Heart left ventricle (tissue), 16 donors: ENCODE data around the gene ADCY3. TPM values are rescaled to one million over a fixed set of nuclear protein-coding genes. Genes with fewer than 3 reads are reported as not detected.

Source experiments
- ATAC-seq, 4 donors: fragments of 200-7000 bp; cut with Tn5 transposase; one replicate each; pipeline ENCODE4 v1.9.1; 2020 to 2022; ENCODE audit warnings: moderate library complexity in 4 of 4, mild to moderate bottlenecking in 3 of 4, moderate number of reproducible peaks in 1 of 4
- DNase-seq, 5 donors: peaks; one replicate each; pipeline ENCODE4 v3.0.0-alpha.2; 2020
- H3K27ac ChIP-seq, 12 donors: fragments of 200-600 bp; sonication (generic) in 4 of 12; one replicate each; pipeline versions ENCODE4 v1.5.0 to v1.8.0; 2016 to 2022; ENCODE audit warnings: mild to moderate bottlenecking in 2 of 12
- H3K27me3 ChIP-seq, 9 donors: fragments of 200-600 bp; sonication (generic) in 2 of 9; one replicate each; pipeline versions ENCODE4 v1.5.1 to v1.8.0; 2016 to 2022; ENCODE audit warnings: mild to moderate bottlenecking in 3 of 9
- H3K36me3 ChIP-seq, 9 donors: fragments of 200-600 bp; sonication (generic) in 2 of 9; one replicate each; pipeline versions ENCODE4 v1.5.0 to v1.8.0; 2018 to 2022; ENCODE audit warnings: mild to moderate bottlenecking in 2 of 9
- H3K4me1 ChIP-seq, 12 donors: fragments of 200-600 bp; sonication (generic) in 4 of 12; one replicate each; pipeline versions ENCODE4 v1.5.0 to v1.8.0; 2016 to 2022; ENCODE audit warnings: mild to moderate bottlenecking in 3 of 12
- H3K4me3 ChIP-seq, 12 donors: fragments of 200-600 bp; sonication (generic) in 4 of 12; one replicate each; pipeline versions ENCODE4 v1.5.0 to v1.8.0; 2017 to 2022; ENCODE audit warnings: mild to moderate bottlenecking in 9 of 12, moderate library complexity in 4 of 12
- H3K9me3 ChIP-seq, 12 donors: fragments of 200-600 bp; sonication (generic) in 4 of 12; one replicate each; pipeline versions ENCODE4 v1.5.0 to v1.8.0; 2016 to 2022; ENCODE audit warnings: mild to moderate bottlenecking in 1 of 12
- CTCF ChIP-seq, 12 donors: fragments of 200-600 bp; sonication (generic) in 4 of 12; IDR thresholded peaks; one replicate each; pipeline versions ENCODE4 v1.5.0 to v1.8.0; 2018 to 2022; ENCODE audit warnings: antibody characterized with exemption in 12 of 12, mild to moderate bottlenecking in 5 of 12
- POLR2A ChIP-seq, 2 donors: fragments of 450-650 bp; IDR thresholded peaks; one replicate each; pipeline ENCODE4 v1.6.1; 2017; ENCODE audit warnings: antibody characterized with exemption in 2 of 2, mild to moderate bottlenecking in 2 of 2, moderate library complexity in 2 of 2
- WGBS, 4 donors: extraction: QIAGEN DNeasy Blood & Tissue Kit in 2 of 4; methylation state at CpG; one replicate each; pipeline versions ENCODE4 v1.1.5 to v1.1.7; 2013 to 2018; 5-methylcytosine and 5-hydroxymethylcytosine counted together
- intact Hi-C, 10 donors: fragments of 100-400 bp; cut with DNase I; formaldehyde crosslinking; loops; one replicate each; pipeline versions ENCODE4 v1.11.1 to v1.14.2; 2022
- polyA plus RNA-seq, 2 donors: library from polyadenylated mRNA; stranded (reverse); fragments of 200-250 nt; gene quantifications; one replicate each; pipeline ENCODE4 v1.2.3, GENCODE V29; 2013
- total RNA-seq, 9 donors: library from RNA; depleted of rRNA in 2 of 9; stranded (reverse); fragments of >200 nt in 2 of 9; fragmentation: NEBNext Ultra II Directional in 3 of 9; extraction: Animal tissue kit (Norgen Biotek cat#: 25700) in 3 of 9; gene quantifications; one replicate each; pipeline versions ENCODE4 v1.1.0 to v1.2.4, GENCODE V29; 2016 to 2023
- donor health status: ischemic (EF 13 %, LVEDD 7.1; RV severe dilation, severe dysfunction).
- donor health status: healthy with polysubstance abuse.
- donor health status: DM: no; HTN: yes; CAD: no.
- donor health status: DM: no; HTN: no; CAD: no.
- donor health status: ischemic (EF 25% LVEDD 6.9; RV normal size, moderate dysfunction).
- donor health status: ischemic (EF 25% LVEDD 5.7; RV mildly dilated, moderate dysfunction).
- donor health status: healthy.
- donor health status: DM: yes; HTN: yes; CAD: no.
- donor health status: ischemic (EF 35%, LVEDD 5.7; RV mildly dilated, moderate dysfunction).
- donor health status: nonischemic (EF 11% LVEDD 7.7; RV severe dilation, severe dysfunction).
- donor health status: DM: yes; HTN: yes; CAD: no.
- donor health status: PGD.
- donor health status: ischemic (EF 29% LVEDD 5.4; RV normal size, mild dysfunction).
- donor health status: nonischemic (EF 23%, LVEDD 6.1; RV moderate dilation, normal function).

Gene ADCY3
- total and polyA plus RNA-seq, 11 donors: 9.3 to 36.0 (median 14.4) TPM

- TF ChIP-seq CTCF (IDR thresholded peaks at IDR 0.05): no peak
- TF ChIP-seq POLR2A (IDR thresholded peaks at IDR 0.05): no peak
- intact Hi-C loops: no loop called here
- 87 to 97% (median 96%) methylated on average over 3 to 5 of the region's 5 CpGs for WGBS, 4 donors
- peaks cover 0 to 35% (median 10%) of the 10 kb centered on the region in 12 donors for H3K4me1 ChIP-seq
- no peaks in the 10 kb centered on the region for H3K36me3 ChIP-seq
- H3K27ac ChIP-seq: peak overlapping the region in 3 of 12 donors; percentile 14 to 66 (median 45)
- H3K27me3 ChIP-seq: no peaks in the 10 kb centered on the region
- DNase-seq: no peak
- no peaks in the 10 kb centered on the region for H3K9me3 ChIP-seq
- ATAC-seq: no peak
- no peak overlapping the region for H3K4me3 ChIP-seq
Measured at GRCh38 chr2:24870440-24870839, 49.6 kb downstream of the ADCY3 start.

GRCh38 chr2:24866946-24867345 is 53.1 kb downstream of the ADCY3 start:
- no peak overlapping the region for H3K27ac ChIP-seq
- DNase-seq (no peak), ATAC-seq (no peak)
- no peaks in the 10 kb centered on the region for H3K9me3 ChIP-seq
- peaks cover 0 to 19% (median 2%) of the 10 kb centered on the region in 12 donors for H3K4me1 ChIP-seq
- intact Hi-C loops: no loop called here
- WGBS, 4 donors: 90 to 96% (median 95%) methylated on average over 6 of the region's 6 CpGs
- H3K4me3 ChIP-seq: no peak overlapping the region
- TF ChIP-seq CTCF (IDR thresholded peaks at IDR 0.05): no peak
- no peak for TF ChIP-seq POLR2A (IDR thresholded peaks at IDR 0.05)
- no peaks in the 10 kb centered on the region for H3K27me3 ChIP-seq
- H3K36me3 ChIP-seq: no peaks in the 10 kb centered on the region

- Histone ChIP-seq H3K4me1 (peaks cover 0 to 20% (median 4%) of the 10 kb centered on the region in 12 donors), H3K9me3 (no peaks in the 10 kb centered on the region), H3K27me3 (no peaks in the 10 kb centered on the region), H3K36me3 (no peaks in the 10 kb centered on the region), H3K27ac (peak overlapping the region in 8 of 12 donors; percentile 3 to 79 (median 33)), H3K4me3 (no peak overlapping the region)
- intact Hi-C loops: no loop called here
- 71 to 81% (median 77%) methylated on average over 3 of the region's 3 CpGs for WGBS, 4 donors
- DNase-seq: no peak
- peak in 1 of 4 donors; percentile 18 for ATAC-seq
- no peak for TF ChIP-seq POLR2A (IDR thresholded peaks at IDR 0.05)
- no peak for TF ChIP-seq CTCF (IDR thresholded peaks at IDR 0.05)
Measured at GRCh38 chr2:24863641-24864040, 56.4 kb downstream of the ADCY3 start.

DNA sequence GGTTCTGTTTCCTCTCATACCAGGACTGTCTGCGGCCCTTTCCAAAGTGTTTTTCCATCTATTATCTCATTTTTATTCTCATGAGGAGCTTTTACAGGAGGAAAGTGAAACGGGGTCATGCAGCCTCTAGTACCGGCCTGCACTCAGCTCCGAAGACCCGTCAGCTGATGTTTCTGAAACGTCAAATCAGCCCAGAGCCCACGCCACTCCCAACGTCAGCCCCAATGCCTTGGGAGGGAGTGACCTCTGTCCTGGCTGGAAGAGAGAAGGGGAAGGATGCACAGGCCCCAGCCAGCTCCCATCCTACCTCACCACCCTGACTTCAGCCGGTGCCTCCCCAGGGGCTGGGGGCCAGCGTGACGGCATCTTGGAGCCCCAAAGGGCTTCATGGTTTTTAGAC is 58.5 kb downstream of the ADCY3 start:
- peak in 4 of 5 donors; percentile 59 to 65 (median 61) for DNase-seq
- Histone ChIP-seq H3K4me1 (peaks cover 0 to 31% (median 5%) of the 10 kb centered on the region in 12 donors), H3K27ac (peak overlapping the region; percentile 28 to 81 (median 69)), H3K27me3 (no peaks in the 10 kb centered on the region), H3K4me3 (no peak overlapping the region), H3K9me3 (no peaks in the 10 kb centered on the region), H3K36me3 (no peaks in the 10 kb centered on the region)
- TF ChIP-seq CTCF (IDR thresholded peaks at IDR 0.05): no peak
- TF ChIP-seq POLR2A (IDR thresholded peaks at IDR 0.05): peak in 1 of 2 donors; percentile 11
- WGBS, 4 donors: 49 to 66% (median 60%) methylated on average over 11 of the region's 11 CpGs
- ATAC-seq: peak; percentile 36 to 86 (median 74)
- intact Hi-C loops: no loop called here
